Ovary (tissue), 3 donors: ENCODE results near the gene OXCT2.

Experiments
- EP300 ChIP-seq: sonication (generic); formaldehyde crosslinking; IDR thresholded peaks from one replicate; pipeline ENCODE4 v1.6.1; 2017; ENCODE audit warnings: antibody characterized with exemption
- POLR2A ChIP-seq: fragments of 450-650 bp; IDR thresholded peaks from one replicate; pipeline ENCODE4 v1.6.1; 2017; ENCODE audit warnings: antibody characterized with exemption, mild to moderate bottlenecking, moderate library complexity
- TF ChIP-seq, protein P1 (sequence below), 3 donors: fragments of 450-650 bp in 2 of 3; fragments of 200-600 bp in 1 of 3; IDR thresholded peaks; one replicate each; pipeline versions ENCODE4 v1.5.1 to v1.8.0; 2016 to 2022; ENCODE audit warnings: antibody characterized with exemption in 3 of 3, mild to moderate bottlenecking in 1 of 3
- donor health status: DM: no; HTN: no; CAD: no.

DNA sequence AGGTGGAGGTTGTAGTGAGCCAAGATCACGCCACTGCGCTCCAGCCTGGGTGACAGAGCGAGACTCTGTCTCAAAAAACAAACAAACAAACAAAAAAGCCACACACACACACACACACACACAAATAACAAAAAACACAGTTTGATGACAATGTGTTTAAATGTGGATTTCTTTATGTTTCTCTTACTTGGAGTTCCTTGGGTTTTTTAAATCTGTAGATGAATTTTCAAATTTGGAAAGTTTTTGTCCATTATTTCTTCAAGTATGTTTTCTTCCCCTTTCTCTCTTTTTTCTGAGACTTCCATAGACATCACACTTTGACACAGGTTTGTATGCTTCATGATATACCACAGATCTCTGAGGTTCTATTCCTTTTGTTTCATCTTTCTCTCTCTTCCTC lies 44.5 kb downstream of the OXCT2 start:
- TF ChIP-seq, protein P1, sequence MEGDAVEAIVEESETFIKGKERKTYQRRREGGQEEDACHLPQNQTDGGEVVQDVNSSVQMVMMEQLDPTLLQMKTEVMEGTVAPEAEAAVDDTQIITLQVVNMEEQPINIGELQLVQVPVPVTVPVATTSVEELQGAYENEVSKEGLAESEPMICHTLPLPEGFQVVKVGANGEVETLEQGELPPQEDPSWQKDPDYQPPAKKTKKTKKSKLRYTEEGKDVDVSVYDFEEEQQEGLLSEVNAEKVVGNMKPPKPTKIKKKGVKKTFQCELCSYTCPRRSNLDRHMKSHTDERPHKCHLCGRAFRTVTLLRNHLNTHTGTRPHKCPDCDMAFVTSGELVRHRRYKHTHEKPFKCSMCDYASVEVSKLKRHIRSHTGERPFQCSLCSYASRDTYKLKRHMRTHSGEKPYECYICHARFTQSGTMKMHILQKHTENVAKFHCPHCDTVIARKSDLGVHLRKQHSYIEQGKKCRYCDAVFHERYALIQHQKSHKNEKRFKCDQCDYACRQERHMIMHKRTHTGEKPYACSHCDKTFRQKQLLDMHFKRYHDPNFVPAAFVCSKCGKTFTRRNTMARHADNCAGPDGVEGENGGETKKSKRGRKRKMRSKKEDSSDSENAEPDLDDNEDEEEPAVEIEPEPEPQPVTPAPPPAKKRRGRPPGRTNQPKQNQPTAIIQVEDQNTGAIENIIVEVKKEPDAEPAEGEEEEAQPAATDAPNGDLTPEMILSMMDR (IDR thresholded peaks at IDR 0.05), result no peak
- TF ChIP-seq POLR2A, result no peak
- TF ChIP-seq EP300, result no peak
